HepG2 (cell line): ENCODE measurements around the gene VPS4A. TPM values are rescaled to one million over a fixed set of nuclear protein-coding genes. Genes with fewer than 3 reads are reported as not detected.

Source experiments
- CEBPB ChIP-seq: IDR thresholded peaks from 2 replicates; pipeline ENCODE4 v1.6.1; 2011; ENCODE audit warnings: low read depth, low read length, improper control_type of control experiment, borderline replicate concordance
- CREB1 ChIP-seq, 2 experiments: fragments of 450-650 bp in 1 of 2; IDR thresholded peaks; 2 replicates each; pipeline ENCODE4 v1.6.1; 2016 to 2017; ENCODE audit warnings: control low read depth in 1 of 2, mild to moderate bottlenecking in 1 of 2, missing compliant biosample characterization in 1 of 2, missing genetic modification characterization in 1 of 2
- GABPA ChIP-seq, 2 experiments: IDR thresholded peaks; 2 replicates each; pipeline ENCODE4 v1.6.1; 2011 to 2016; ENCODE audit warnings: low read depth in 2 of 2, low read length in 1 of 2, missing biosample characterization in 1 of 2, missing genetic modification characterization in 1 of 2
- HDAC2 ChIP-seq: sonication (generic); formaldehyde crosslinking; IDR thresholded peaks from 2 replicates; pipeline ENCODE4 v1.4.0; 2020; ENCODE audit warnings: missing genetic modification reagents
- NFKBIZ ChIP-seq: IDR thresholded peaks from 2 replicates; pipeline ENCODE4 v1.6.1; 2018; ENCODE audit warnings: missing genetic modification reagents, missing compliant biosample characterization
- PHF21A ChIP-seq: sonication (generic); formaldehyde crosslinking; IDR thresholded peaks from 2 replicates; pipeline ENCODE4 v1.5.0; 2020; ENCODE audit warnings: mild to moderate bottlenecking, missing genetic modification reagents
- RFX5 ChIP-seq: IDR thresholded peaks from 2 replicates; pipeline ENCODE4 v1.6.1; 2011; ENCODE audit warnings: low read depth, low read length, improper control_type of control experiment
- SALL2 ChIP-seq: sonication (generic); formaldehyde crosslinking; IDR thresholded peaks from 2 replicates; pipeline ENCODE4 v1.8.1; 2023; ENCODE audit warnings: mild to moderate bottlenecking, missing genetic modification reagents, inconsistent platforms
- SP2 ChIP-seq: sonication (generic); formaldehyde crosslinking; IDR thresholded peaks from 2 replicates; pipeline ENCODE4 v1.5.1; 2020; ENCODE audit warnings: mild to moderate bottlenecking, missing genetic modification reagents
- THRA ChIP-seq: sonication (generic); formaldehyde crosslinking; IDR thresholded peaks from 2 replicates; pipeline ENCODE4 v1.4.0; 2020; ENCODE audit warnings: missing genetic modification reagents, borderline replicate concordance
- ZNF225 ChIP-seq: sonication (generic); formaldehyde crosslinking; IDR thresholded peaks from 2 replicates; pipeline ENCODE4 v1.4.0; 2020; ENCODE audit warnings: mild to moderate bottlenecking, missing genetic modification reagents
- ZNF275 ChIP-seq: sonication (generic); formaldehyde crosslinking; IDR thresholded peaks from 2 replicates; pipeline ENCODE4 v1.8.0; 2022; ENCODE audit warnings: missing genetic modification reagents, mild to moderate bottlenecking, inconsistent platforms, borderline replicate concordance
- ZNF790 ChIP-seq: sonication (generic); formaldehyde crosslinking; IDR thresholded peaks from 2 replicates; pipeline ENCODE4 v1.8.0; 2022; ENCODE audit warnings: missing genetic modification reagents, mild to moderate bottlenecking, borderline replicate concordance
- polyA plus RNA-seq, 8 experiments: library from polyadenylated mRNA; depleted of rRNA in 3 of 8; stranded (reverse) in 7 of 8; unstranded in 1 of 8; fragments of >200 nt; fragmentation: Illumina TruSeq in 4 of 8; extraction: Trizol in 4 of 8; gene quantifications; 2 replicates each; pipeline versions ENCODE4 v1.2.1 to v1.2.3, GENCODE V29; 2011 to 2016; ENCODE audit warnings: low read depth in 4 of 8, missing spikeins in 1 of 8, mixed read lengths in 1 of 8; ENCODE audit not compliant: insufficient read depth in 1 of 8
- total RNA-seq, 5 experiments: library from RNA; depleted of rRNA; stranded (reverse); fragments of >200 nt; fragmentation: Illumina TruSeq; extraction: Trizol; gene quantifications; 2 replicates each; pipeline ENCODE4 v1.2.3, GENCODE V29; 2016; ENCODE audit warnings: low read depth in 1 of 5
- TF ChIP-seq, protein P1 (sequence below): sonication (generic); formaldehyde crosslinking; IDR thresholded peaks from 2 replicates; pipeline ENCODE4 v1.4.0; 2020; ENCODE audit warnings: missing genetic modification reagents
- TF ChIP-seq, protein P2 (sequence below): conservative IDR thresholded peaks from 2 replicates; pipeline ENCODE4 v1.6.1; 2018; ENCODE audit warnings: missing genetic modification reagents
- TF ChIP-seq, protein P3 (sequence below): sonication (generic); formaldehyde crosslinking; IDR thresholded peaks from 2 replicates; pipeline ENCODE4 v1.5.1; 2020; ENCODE audit warnings: missing genetic modification reagents, mild to moderate bottlenecking, borderline replicate concordance
- TF ChIP-seq, protein P4 (sequence below): fragments of 450-650 bp; IDR thresholded peaks from 2 replicates; pipeline ENCODE4 v1.6.1; 2017
- TF ChIP-seq, protein P5 (sequence below): sonication (generic); formaldehyde crosslinking; IDR thresholded peaks from 2 replicates; pipeline ENCODE4 v1.4.0; 2020; ENCODE audit warnings: missing genetic modification reagents

VPS4A gene
- total and polyA plus RNA-seq, 2 of the 13 experiments (the other 11 are each of a cell fraction or from before 2014, with no cell fraction given), result 13.2 to 27.9 TPM

DNA sequence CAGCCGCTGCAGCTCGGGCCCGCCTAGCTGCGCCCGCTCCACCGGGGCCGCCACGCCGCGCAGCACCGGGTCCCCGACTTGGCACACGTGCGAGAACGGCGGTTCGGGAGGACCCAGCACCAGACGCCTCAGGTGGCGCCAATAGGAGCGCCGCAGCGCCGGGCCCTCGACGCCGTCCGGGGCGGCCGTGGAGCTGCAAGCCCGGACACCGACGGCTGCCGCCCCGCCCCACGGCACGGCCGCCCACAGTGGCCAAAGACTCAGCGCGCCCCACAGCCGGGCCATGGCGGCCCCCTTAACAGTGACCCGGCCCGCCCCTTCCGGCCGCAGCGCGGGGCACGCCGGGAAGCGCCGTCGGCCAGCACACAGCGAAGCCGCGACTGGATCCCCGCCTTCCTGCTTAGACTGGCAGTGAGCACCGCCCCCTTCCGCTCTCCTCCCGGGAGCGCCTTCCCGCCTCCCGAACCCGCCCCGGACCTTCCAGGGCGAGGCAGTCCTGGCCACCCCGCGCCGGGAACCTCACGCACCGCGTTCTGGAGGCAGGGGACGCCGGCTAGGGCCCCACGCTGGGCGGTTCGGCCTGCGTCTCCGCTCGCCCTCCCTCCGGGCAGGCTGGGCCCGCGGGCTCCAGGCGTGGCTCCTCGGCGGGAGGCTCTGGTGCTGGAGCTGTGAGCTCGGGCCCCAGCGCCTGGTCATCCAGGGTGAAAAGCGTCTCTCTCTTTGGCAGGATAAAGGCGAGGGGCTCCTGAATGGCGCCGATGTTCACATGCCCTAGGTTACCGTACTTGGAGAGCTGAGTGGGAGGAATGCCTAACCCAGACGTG lies 19.3 kb downstream of the VPS4A start, which contains the start of gene PDF (continued):
- TF ChIP-seq, protein P1, sequence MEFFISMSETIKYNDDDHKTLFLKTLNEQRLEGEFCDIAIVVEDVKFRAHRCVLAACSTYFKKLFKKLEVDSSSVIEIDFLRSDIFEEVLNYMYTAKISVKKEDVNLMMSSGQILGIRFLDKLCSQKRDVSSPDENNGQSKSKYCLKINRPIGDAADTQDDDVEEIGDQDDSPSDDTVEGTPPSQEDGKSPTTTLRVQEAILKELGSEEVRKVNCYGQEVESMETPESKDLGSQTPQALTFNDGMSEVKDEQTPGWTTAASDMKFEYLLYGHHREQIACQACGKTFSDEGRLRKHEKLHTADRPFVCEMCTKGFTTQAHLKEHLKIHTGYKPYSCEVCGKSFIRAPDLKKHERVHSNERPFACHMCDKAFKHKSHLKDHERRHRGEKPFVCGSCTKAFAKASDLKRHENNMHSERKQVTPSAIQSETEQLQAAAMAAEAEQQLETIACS, result no peak
- TF ChIP-seq RFX5, result no peak
- TF ChIP-seq, protein P2, sequence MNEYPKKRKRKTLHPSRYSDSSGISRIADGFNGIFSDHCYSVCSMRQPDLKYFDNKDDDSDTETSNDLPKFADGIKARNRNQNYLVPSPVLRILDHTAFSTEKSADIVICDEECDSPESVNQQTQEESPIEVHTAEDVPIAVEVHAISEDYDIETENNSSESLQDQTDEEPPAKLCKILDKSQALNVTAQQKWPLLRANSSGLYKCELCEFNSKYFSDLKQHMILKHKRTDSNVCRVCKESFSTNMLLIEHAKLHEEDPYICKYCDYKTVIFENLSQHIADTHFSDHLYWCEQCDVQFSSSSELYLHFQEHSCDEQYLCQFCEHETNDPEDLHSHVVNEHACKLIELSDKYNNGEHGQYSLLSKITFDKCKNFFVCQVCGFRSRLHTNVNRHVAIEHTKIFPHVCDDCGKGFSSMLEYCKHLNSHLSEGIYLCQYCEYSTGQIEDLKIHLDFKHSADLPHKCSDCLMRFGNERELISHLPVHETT (CRISPR knock-in tag), result peak; percentile 95
- TF ChIP-seq, protein P3, sequence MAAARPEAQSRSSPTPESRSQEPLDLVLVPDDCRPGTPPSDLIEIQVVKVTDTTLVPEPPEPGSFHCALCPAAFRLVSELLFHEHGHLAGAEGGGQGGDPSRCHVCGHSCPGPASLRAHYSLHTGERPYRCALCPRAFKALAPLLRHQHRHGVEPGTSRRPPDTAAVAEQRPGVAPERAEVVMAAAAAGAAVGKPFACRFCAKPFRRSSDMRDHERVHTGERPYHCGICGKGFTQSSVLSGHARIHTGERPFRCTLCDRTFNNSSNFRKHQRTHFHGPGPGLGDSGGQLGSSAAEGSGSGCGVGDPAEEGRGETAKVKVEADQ (CRISPR knock-in tag), result peak; percentile 32; the same call in 1 of the 2 replicates
- TF ChIP-seq ZNF790 (CRISPR knock-in tag), result peak; percentile 94; the same call in 1 of the 2 replicates
- TF ChIP-seq THRA (CRISPR knock-in tag), result peak; percentile 87
- TF ChIP-seq HDAC2, result peak; percentile 82
- no peak for TF ChIP-seq CREB1 (IDR thresholded peaks at IDR 0.05)
- no peak for TF ChIP-seq CREB1 (CRISPR knock-in tag; IDR thresholded peaks at IDR 0.05)
- TF ChIP-seq, protein P4, sequence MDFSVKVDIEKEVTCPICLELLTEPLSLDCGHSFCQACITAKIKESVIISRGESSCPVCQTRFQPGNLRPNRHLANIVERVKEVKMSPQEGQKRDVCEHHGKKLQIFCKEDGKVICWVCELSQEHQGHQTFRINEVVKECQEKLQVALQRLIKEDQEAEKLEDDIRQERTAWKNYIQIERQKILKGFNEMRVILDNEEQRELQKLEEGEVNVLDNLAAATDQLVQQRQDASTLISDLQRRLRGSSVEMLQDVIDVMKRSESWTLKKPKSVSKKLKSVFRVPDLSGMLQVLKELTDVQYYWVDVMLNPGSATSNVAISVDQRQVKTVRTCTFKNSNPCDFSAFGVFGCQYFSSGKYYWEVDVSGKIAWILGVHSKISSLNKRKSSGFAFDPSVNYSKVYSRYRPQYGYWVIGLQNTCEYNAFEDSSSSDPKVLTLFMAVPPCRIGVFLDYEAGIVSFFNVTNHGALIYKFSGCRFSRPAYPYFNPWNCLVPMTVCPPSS, result no peak
- TF ChIP-seq CEBPB, result no peak
- no peak; the same call in 1 of the 2 replicates for TF ChIP-seq SALL2 (CRISPR knock-in tag)
- TF ChIP-seq, protein P5, sequence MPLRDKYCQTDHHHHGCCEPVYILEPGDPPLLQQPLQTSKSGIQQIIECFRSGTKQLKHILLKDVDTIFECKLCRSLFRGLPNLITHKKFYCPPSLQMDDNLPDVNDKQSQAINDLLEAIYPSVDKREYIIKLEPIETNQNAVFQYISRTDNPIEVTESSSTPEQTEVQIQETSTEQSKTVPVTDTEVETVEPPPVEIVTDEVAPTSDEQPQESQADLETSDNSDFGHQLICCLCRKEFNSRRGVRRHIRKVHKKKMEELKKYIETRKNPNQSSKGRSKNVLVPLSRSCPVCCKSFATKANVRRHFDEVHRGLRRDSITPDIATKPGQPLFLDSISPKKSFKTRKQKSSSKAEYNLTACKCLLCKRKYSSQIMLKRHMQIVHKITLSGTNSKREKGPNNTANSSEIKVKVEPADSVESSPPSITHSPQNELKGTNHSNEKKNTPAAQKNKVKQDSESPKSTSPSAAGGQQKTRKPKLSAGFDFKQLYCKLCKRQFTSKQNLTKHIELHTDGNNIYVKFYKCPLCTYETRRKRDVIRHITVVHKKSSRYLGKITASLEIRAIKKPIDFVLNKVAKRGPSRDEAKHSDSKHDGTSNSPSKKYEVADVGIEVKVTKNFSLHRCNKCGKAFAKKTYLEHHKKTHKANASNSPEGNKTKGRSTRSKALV (CRISPR knock-in tag), result peak; percentile 85
- TF ChIP-seq SP2, result peak; percentile 84
- TF ChIP-seq NFKBIZ (CRISPR knock-in tag), result peak; percentile 81; the same call in 1 of the 2 replicates
- TF ChIP-seq PHF21A (CRISPR knock-in tag), result peak; percentile 29; the same call in 1 of the 2 replicates
- TF ChIP-seq ZNF225 (CRISPR knock-in tag), result peak; percentile 41; the same call in 1 of the 2 replicates
- TF ChIP-seq ZNF275 (CRISPR knock-in tag), result peak; percentile 61
- TF ChIP-seq GABPA (IDR thresholded peaks at IDR 0.05; ENCODE audit: low read depth, low read length), result peak; percentile 87
- TF ChIP-seq GABPA (CRISPR knock-in tag; IDR thresholded peaks at IDR 0.05; ENCODE audit: low read depth), result peak; percentile 88
